HTERT RPE-1 (cell line): ENCODE data around the gene ACTMAP.
"Not testable (repeated sequence)": the region's sequence is repeated elsewhere in the genome, so short reads cannot be mapped to it uniquely, and the experiment has no call there.

ENCODE experiments used
- in situ Hi-C: fragments of 300-500 bp; cut with MboI; formaldehyde crosslinking; loops from 4 replicates; pipeline ENCODE4 v1.14.3; 2020; ENCODE audit warnings: low sequenced_read_pairs

The ACTMAP gene, protein sequence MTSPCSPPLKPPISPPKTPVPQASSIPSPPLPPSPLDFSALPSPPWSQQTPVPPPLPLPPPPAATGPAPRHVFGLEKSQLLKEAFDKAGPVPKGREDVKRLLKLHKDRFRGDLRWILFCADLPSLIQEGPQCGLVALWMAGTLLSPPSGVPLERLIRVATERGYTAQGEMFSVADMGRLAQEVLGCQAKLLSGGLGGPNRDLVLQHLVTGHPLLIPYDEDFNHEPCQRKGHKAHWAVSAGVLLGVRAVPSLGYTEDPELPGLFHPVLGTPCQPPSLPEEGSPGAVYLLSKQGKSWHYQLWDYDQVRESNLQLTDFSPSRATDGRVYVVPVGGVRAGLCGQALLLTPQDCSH

DNA sequence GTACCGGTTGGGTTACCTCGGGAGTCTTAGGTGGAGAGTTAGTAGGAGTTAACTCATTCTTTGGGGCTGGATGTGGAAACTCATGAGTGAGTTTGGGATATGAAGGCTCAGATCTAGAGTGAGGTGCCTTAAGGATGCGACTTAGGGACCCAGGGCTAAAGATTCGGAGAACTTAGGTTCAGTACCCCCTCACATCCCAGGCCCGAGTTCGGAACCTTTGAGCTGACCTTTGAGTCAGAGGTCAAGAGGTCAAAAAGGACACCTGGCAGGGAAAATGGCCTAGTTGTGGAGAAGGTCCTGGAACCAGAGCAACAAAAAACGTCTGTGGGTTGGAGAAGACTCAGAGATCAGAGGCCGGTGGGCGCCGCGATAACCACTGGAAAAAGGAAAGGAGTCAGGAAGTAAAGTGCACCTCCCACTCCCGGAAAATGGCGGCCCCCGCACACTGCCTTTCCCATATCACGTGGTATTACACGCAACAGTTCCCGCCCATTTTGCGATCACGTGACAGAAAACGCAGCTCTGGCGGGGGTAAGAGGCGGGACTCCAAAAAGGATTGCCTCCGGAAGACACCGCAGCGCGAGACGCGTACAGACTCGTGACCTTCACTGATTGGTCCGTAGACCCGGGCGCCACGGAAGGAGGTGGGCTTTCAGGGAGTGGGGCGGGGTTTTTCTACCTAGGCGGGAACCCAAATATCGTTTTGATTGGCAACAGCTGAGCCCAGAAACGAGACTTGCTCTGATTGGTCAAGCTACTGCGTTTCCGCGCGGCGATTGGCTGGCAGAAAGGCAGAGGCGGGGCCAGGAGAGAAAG is at the start of gene ACTMAP:
Gene ACTMAP (minus strand): TSS at position 420 of the 816 bp plus-strand sequence. CDS start 674 bp downstream, outside the sequence.
- in situ Hi-C loops: no loop called here

DNA sequence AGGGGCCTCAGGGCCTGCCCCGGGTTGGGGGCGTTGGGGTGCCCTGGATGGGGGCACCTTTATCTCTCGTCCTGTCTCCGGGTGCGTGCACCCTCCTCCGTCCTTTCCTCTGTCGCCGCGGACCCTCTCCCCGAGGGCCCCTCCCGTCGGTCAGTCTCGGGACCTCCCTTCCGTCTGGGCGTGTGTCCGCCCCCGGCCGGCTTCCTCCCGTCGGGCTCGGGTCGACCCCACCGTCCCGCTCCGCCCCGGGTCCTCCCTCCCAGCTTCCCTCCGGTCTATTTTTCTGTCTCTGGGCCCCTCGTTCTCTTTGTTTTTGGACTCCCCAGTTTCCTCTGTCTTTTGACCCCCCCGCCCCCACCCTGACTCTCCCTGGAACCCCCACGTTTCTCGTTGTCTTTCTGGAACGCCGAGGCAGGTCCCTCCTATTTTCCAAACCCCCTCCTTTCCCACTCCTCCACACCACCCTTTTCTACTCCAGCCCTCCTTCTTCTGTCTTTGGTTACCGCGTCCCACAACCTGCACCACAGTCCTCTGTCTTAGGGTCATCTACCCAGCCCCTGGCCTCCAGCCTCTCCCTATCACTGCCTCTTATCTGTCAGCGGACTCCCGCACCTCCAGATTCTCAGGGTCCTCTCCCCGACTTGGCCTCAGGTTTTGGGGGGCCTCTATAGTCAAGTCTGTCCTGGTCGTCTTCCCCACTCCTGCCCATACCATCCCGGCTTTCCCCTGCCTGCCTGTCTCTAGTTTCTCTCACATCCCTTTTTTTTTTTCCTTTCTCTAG is 49.5 kb upstream of the ACTMAP start:
- in situ Hi-C loops: no loop called here

DNA sequence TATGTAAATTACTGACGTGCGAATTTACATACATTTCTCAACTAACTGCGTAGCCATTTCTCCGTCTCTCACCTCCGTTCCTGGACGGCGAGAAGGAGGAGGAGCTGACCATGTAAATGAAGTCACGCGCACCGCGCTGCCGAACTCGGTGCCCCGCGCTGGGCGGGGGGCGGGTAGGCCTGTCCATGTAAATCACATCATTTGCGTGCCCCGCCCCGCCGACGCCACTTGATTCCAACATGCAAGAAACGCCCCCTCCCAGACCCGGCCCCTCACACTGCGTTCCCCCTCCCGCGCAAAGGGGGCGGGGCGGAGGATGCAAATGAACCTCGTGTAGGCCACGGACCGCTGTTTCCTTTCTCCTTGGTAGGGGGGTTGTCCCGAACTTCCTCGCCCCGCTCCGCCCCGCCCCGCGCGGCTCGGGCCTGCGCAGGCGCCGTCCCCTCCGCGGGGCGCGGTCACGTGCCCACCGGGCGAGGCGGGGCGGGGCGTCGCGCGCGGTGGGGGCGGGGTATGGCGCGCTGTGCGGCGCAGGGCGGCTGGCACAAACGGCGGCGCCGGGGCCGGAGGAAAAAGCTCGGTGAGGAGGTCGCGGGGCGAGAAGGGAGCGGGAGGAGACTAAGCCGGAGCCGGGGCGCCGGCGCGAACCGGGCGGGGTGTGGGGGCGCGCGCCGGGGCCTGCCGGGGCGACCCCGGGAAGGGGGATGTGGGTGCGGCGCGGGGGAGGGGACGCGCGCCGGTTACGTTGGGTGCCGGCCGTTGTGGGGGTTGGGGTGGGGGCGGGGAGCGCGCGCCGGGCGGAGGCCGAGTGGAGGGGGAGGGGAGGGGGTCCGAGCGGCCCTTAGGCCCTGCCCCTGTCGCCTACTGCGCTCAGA is 48.6 kb upstream of the ACTMAP start, which contains the start of gene EGLN2:
Gene EGLN2 (plus strand): TSS at position 509 of the 875 bp plus-strand sequence. CDS start 1,382 bp downstream, outside the sequence.
- in situ Hi-C loops: no loop called here

DNA sequence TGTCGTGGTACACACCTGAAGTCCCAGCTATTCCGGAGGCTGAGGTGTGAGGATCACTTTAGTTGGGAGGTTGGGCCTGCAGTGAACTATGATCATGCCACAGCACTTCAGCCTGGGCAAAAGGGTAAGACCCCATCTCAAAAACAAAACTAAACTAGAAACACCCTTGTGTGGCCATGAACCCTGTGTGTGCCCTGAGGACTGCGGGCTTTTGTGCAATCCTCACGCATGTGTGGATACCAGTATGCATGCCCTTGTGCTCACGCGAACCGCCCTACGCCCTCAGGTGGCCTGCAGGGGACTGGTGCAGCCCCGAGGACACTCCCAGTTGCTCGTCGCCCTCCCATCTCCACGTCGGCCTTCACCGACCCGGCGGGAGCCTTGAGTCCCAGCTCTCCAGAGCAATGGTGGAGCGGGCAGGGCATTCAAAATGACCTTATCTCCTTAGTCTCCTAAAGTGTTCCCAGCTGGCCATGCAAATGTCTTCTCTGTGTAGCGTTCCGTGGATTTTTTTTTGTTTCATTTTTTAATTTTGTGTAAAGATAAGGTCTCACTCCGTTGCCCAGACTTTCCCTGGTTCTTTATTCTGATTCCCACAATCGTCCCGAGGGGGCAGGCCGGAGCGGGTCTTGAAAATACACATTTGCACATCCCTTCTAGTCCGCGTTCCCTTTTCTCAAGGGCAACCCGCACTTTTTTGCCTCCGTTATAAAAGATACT is 47.8 kb upstream of the ACTMAP start:
- in situ Hi-C loops: no loop called here

DNA sequence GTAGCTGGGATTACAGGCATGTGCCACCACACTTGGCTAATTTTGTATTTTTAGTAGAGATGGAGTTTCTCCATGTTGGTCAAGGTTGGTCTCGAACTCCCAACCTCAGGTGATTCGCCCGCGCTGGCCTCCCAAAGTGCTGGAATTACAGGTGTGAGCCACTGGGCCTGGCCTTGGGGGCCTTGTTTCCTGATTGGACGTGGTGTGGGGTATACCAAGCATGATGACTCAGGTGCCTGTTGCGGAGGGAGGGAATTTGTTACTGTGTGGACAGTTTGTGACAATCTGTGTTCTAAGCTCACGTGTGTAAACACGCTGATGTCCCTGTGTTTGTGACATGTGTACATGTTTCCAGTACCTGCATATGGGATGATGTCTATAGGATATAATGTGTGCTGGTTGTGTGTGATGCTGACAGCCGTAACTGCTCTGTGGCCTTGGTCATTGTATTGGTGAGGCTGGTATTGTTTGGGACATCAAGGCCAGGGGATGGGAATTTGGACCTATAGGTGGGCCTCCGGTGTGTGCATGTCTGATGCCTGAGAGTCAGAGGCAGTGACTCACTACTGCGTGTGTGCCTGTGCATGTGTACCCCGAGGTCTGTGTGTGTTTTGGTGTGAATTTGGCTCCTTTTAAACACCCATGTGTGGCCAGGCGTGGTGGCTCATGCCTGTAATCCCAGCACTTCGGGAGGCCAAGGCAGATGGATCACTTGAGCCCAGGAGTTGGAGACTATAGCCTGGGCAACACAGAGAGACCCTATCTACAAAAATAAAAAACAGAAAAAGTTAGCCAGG is 47.1 kb upstream of the ACTMAP start:
- in situ Hi-C loops: no loop called here

DNA sequence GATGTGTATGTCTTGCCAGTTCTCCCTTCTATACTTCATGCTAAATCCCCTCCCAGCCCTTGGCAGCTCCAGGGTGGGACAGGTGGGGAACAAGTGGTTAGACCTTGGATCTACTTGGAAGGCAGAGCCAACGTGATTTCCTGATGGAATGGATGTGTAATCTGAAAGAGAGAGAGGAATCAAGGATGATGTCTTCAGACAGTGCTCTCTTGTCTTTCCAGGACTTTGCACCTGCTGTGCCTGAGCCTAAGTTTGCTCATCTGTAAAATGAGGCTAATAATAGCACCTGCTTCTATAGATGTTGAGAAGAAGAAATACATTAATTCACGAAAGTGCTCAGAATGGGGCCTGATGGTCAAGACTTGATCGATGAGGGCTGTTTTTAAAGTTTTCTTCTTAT is 41.7 kb upstream of the ACTMAP start:
- in situ Hi-C loops: no loop called here

DNA sequence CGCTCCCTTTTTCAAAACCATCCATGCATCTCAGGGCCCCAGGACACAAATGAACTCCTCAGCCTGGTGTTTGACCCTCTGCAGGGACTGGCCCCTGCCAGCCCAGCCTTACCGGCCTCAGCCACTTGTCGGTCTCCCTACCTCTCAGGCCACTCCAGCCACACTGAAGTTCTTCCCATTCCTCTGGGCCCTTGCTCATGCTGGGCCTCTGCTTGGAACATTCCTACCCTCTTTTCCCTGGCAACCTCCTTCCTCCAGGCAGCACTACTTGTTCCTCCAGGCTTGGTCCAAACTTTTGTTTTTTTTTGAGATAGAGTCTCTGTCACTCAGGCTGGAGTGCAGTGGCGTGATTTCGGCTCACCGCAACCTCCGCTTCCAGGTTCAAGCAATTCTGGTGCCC is 41.1 kb upstream of the ACTMAP start:
- in situ Hi-C loops: no loop called here

DNA sequence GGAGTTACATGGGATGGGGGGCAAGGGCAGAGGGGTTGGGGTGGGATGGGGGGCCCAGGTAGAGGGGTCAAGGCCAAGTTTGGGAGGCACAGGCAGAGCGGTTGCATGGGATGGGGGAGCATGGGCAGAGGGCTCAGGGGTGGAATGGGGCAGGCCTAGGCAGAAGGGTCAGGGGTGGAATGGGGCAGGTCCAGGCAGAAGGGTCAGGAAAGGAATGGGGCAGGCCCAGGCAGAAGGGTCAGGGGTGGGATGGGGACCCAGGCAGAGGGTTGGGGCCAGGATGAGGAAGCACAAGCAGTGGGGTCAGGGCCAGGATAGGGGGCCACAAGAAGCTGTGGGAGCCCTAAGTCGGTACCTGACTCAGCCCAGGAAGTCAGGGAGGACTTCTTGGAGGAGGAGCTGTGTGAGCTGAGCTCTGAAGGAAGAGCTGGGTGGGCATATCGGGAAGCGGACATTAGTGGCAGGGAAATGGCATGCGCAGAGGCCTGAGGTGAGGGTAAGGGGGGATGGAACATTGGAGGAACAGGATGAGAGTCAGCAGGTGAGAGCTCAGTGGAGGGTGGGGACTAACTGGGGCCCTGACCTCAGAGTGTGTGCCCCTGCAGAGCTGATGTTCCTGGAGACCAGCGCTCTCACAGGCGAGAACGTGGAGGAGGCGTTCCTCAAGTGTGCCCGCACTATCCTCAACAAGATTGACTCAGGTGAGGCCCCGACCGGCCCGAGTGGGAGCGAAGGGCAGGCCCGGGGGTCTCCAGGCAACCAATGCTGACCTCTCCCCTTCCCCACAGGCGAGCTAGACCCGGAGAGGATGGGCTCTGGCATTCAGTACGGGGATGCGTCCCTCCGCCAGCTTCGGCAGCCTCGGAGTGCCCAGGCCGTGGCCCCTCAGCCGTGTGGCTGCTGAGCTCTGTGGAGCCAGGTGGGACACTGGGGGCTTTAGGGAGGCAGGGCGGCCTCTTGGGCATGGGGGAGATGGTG is 36.1 kb upstream of the ACTMAP start:
- in situ Hi-C loops: no loop called here

DNA sequence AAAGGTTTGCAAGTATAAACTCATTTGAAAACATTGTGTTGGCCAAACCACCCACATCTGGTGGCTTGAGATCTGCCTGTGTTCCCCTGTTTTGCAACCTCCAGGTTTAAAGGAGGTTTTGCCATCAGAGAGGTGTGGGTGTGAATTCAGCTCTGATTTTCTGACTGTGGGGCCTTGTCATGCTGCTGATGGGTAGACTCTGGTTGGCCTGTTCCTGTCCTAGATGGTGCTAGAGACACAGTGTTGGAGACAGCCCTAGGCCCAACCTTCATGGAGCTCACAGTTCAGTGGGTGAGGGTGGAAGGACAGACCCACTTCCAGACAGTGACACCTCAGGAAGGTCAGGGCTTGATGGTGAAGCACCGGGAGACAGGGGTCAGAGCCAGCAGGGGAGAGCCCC is 35.2 kb upstream of the ACTMAP start:
- in situ Hi-C loops: no loop called here

DNA sequence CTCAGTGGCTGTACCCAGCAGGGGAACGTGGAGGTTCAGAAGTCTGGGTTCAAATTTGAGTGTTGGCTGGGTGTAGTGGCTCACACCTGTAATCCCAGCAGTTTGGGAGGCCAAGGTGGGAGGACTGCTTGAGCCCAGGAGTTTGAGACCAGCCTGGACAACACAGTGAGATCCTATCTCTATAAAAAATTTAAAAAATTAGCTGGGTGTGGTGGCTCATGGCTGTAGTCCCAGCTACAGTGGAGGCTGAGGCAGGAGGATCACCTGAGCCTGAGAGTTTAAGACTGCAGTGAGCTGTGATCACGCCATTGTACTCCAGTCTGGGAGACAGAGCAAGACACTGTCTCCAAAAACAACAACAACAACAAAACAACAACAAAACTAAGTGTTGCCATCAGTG is 33.9 kb upstream of the ACTMAP start:
- in situ Hi-C loops: not testable (repeated sequence)

DNA sequence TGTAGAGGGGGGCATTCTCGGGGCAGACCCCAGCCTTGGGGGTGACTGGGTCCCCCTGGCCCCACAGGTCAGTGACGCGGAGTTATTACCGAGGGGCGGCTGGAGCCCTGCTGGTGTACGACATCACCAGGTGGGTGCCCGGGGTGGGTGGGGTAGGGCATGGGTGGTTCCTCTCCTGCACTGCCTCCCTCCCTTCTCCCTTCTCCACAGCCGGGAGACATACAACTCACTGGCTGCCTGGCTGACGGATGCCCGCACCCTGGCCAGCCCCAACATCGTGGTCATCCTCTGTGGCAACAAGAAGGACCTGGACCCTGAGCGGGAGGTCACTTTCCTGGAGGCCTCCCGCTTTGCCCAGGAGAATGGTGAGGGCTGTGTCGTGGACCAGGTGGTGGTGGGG is 33.4 kb upstream of the ACTMAP start:
- in situ Hi-C loops: no loop called here

DNA sequence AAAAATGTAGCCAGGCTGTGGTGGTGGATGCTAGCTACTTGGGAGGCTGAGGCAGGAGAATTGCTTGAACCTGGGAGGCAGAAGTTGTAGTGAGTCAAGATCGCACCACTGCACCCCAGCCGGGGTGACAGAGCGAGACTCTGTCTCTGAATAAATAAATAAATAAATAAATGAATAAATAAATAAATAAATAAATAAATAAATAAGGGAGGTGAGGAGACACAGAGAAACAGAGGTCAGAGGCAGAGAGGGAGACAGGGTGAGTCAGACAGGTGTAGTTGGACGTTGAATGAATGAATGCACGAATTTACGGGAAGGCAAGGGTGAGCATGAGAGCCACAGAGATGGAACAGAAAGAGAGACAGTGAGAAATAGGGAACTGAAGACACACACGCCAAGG is 30.9 kb upstream of the ACTMAP start:
- in situ Hi-C loops: no loop called here

DNA sequence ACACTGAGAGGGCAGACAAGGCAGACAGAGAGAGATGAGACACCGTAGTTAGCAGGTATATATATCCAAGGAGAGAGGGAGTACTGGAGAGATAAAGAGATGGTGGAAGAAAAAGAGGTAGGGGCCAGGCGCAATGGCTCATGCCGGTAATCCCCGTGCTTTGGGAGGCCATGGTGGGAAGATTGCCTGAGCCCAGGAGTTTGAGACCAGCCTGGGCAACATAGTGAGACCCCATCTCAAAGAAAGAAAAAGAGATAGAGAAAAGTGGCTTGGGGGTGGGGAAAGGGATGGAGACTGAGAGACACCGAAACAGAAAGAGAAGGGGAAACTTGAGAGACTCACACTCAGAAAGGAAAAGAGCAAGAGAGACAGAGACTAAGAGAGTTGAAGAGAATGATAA is 30.3 kb upstream of the ACTMAP start:
- in situ Hi-C loops: no loop called here

DNA sequence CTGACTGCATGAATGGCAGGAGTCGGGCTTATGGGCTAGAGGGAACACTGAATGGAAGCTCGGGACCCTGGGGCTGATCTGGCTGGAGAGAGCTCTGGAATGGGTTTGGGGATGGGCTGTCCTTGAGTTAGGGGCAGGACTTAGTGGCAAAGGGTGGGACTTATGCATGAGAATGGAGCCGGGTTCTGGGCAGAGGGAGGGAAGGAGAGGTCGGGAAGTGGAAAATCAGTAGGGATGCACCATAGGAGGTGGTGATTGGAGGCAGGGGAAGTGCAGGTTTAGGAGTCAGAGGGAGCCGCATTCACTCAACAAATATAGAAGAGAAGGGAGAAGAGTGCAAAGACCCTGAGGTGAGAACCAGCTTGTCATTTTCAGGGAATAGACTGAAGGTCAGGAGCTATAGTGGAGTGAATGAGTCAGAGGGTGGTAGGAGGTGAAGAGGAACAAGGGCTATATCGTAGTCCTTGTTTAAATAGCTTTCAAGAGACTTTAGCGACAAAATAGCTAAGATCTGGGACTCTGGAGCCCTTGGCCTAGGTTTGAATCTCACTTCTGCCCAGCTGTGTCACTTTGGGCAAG is 28.5 kb upstream of the ACTMAP start:
- in situ Hi-C loops: no loop called here

DNA sequence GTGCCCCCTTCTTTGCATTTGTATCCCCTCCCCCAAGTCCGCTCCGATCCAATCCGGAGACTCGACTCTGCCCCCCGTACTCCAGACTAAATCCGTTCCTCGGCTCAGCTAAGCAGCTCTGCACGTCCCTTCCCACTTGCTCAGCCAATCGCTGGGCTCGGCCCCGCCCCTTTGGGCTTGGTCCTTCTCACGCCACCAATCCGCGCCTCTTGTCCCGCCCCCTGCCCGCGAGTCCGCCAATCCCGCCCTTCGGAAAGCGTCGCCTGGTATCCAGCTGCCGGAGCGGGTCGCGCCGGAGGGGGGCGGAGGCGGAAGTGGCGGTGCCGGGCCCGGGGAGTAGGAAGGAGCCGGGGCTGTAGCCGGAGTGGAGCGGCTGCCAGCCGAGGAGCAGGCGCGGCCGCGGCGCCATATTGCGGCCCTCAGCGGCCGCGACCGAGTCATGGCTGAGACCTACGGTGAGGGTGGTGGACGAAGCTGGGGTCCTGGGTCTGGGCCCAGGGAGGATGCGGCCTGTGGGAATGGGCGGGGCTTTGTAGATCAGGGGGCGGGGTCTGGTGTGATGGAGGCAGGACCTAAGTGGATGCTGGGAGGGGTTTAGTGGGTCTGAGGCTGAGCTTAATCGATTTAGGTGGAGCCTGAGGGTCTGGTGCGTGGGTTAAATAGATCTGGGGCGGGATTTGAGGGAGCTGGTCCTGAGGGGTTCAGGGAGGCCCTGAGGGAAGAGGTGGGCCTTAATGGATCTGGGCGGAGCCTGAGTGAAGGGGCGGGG is 27.8 kb upstream of the ACTMAP start, which contains the start of gene RAB4B:
Gene RAB4B (plus strand): TSS at position 311 of the 769 bp plus-strand sequence. CDS start 129 bp downstream, at position 440.
- in situ Hi-C loops: no loop called here

DNA sequence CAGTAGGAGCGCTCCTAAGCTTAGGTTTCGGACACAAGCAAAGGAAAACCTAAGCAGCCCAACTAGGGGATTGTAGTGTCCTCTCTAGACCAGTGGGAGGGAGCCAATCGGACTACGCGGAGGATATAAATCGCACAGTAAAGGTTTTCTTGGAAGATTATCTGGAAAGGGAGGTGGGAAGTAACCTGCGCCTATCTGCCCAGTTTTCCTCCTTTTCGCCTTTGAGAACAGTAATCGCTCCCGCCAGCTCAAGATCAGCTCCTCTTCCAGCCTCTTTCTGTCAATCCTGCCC is 27.3 kb upstream of the ACTMAP start:
- in situ Hi-C loops: no loop called here
